ENCODE measurements around the gene ANKS1B. TPM values are rescaled to one million over a fixed set of nuclear protein-coding genes. Genes with fewer than 3 reads are reported as not detected.

Gene ANKS1B
- total and polyA plus RNA-seq, 7 donors: 0.46 to 7.4 (median 3.6) TPM

DNA sequence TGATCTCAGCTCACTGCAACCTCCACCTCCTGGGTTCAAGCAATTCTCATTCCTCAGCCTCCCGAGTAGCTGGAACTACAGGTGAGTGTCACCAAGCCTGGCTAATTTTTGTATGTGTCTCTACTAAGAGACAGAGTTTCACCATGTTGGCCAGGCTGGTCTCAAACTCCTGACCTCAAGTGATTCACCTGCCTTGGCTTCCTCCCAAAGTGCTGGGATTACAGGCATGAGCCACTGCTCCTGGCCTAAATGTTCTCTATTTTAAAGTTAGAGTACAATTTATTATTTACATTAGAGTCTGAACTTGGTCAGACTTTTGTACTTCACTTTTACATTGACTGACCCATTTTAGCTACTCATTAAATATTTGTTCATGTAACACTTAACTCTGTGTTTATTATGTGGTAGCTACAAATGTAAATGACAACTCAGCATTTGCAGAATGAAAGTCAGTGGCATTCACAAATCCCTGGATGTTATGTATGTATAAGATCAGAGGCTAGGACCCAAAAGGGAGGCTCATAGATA is 930.1 kb downstream of the ANKS1B start:
- ATAC-seq: no peak

GRCh38 chr12:99053616-99054362 is 930.9 kb downstream of the ANKS1B start:
- ATAC-seq (no peak), DNase-seq (no peak)
- intact Hi-C loops (cut with DNase I): no loop called here
- Histone ChIP-seq H3K36me3 (ENCODE audit: insufficient read depth in 1 of 2, low read depth in 1 of 2) (no peaks in the 10 kb centered on the region), H3K9me3 (no peaks in the 10 kb centered on the region), H3K4me3 (no peak overlapping the region), H3K27ac (no peak overlapping the region), H3K27me3 (ENCODE audit: insufficient read depth in 3 of 3, low read length in 2 of 3) (no peaks in the 10 kb centered on the region), H3K4me1 (no peaks in the 10 kb centered on the region)
- TF ChIP-seq, protein P1, sequence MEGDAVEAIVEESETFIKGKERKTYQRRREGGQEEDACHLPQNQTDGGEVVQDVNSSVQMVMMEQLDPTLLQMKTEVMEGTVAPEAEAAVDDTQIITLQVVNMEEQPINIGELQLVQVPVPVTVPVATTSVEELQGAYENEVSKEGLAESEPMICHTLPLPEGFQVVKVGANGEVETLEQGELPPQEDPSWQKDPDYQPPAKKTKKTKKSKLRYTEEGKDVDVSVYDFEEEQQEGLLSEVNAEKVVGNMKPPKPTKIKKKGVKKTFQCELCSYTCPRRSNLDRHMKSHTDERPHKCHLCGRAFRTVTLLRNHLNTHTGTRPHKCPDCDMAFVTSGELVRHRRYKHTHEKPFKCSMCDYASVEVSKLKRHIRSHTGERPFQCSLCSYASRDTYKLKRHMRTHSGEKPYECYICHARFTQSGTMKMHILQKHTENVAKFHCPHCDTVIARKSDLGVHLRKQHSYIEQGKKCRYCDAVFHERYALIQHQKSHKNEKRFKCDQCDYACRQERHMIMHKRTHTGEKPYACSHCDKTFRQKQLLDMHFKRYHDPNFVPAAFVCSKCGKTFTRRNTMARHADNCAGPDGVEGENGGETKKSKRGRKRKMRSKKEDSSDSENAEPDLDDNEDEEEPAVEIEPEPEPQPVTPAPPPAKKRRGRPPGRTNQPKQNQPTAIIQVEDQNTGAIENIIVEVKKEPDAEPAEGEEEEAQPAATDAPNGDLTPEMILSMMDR (IDR thresholded peaks at IDR 0.05): no peak
- 81 to 85% (median 83%) methylated on average over 11 of the region's 11 CpGs for WGBS, 3 donors

More for the DNA sequence above, 930.1 kb downstream of the ANKS1B start:
- 71 to 88% (median 82%) methylated on average over 1 of the region's 1 CpG for WGBS, 3 donors
- no peak for DNase-seq
- no peaks in the 10 kb centered on the region for H3K9me3 ChIP-seq
- intact Hi-C loops (cut with DNase I): no loop called here
- H3K27me3 ChIP-seq (ENCODE audit: insufficient read depth in 3 of 3, low read length in 2 of 3): no peaks in the 10 kb centered on the region
- no peak overlapping the region for H3K27ac ChIP-seq
- no peak overlapping the region for H3K4me3 ChIP-seq
- TF ChIP-seq, protein P1 (IDR thresholded peaks at IDR 0.05): no peak
- H3K36me3 ChIP-seq (ENCODE audit: insufficient read depth in 1 of 2, low read depth in 1 of 2): no peaks in the 10 kb centered on the region
- H3K4me1 ChIP-seq: no peaks in the 10 kb centered on the region

GRCh38 chr12:99049774-99050173 is 935.0 kb downstream of the ANKS1B start:
- TF ChIP-seq, protein P1 (IDR thresholded peaks at IDR 0.05): no peak
- intact Hi-C loops (cut with DNase I): loop anchor here in 1 of 2 donors (10.0 kb wide), 1 partner anchor 605 kb away; no protein-coding TSS in a partner anchor
- Histone ChIP-seq H3K4me1 (no peaks in the 10 kb centered on the region), H3K9me3 (peaks cover 4% of the 10 kb centered on the region), H3K27ac (no peak overlapping the region), H3K36me3 (ENCODE audit: insufficient read depth in 1 of 2, low read depth in 1 of 2) (no peaks in the 10 kb centered on the region), H3K27me3 (ENCODE audit: insufficient read depth in 3 of 3, low read length in 2 of 3) (no peaks in the 10 kb centered on the region), H3K4me3 (no peak overlapping the region)
- ATAC-seq (no peak), DNase-seq (no peak)
- WGBS, 3 donors: 72 to 76% (median 74%) methylated on average over 3 of the region's 3 CpGs

GRCh38 chr12:99045158-99045557 is 939.6 kb downstream of the ANKS1B start:
- ATAC-seq: no peak
- 94 to 96% (median 95%) methylated on average over 2 of the region's 2 CpGs for WGBS, 3 donors
- intact Hi-C loops (cut with DNase I): loop anchor here in 1 of 2 donors (10.0 kb wide), 1 partner anchor 610 kb away; no protein-coding TSS in a partner anchor
- Histone ChIP-seq H3K27me3 (ENCODE audit: insufficient read depth in 3 of 3, low read length in 2 of 3) (no peaks in the 10 kb centered on the region), H3K36me3 (ENCODE audit: insufficient read depth in 1 of 2, low read depth in 1 of 2) (no peaks in the 10 kb centered on the region), H3K27ac (no peak overlapping the region), H3K4me3 (no peak overlapping the region), H3K9me3 (peaks cover 4% of the 10 kb centered on the region), H3K4me1 (no peaks in the 10 kb centered on the region)
- DNase-seq: no peak
- TF ChIP-seq, protein P1 (IDR thresholded peaks at IDR 0.05): no peak
